ENCODE measurements around the gene NRXN3.

NRXN3 gene

DNA sequence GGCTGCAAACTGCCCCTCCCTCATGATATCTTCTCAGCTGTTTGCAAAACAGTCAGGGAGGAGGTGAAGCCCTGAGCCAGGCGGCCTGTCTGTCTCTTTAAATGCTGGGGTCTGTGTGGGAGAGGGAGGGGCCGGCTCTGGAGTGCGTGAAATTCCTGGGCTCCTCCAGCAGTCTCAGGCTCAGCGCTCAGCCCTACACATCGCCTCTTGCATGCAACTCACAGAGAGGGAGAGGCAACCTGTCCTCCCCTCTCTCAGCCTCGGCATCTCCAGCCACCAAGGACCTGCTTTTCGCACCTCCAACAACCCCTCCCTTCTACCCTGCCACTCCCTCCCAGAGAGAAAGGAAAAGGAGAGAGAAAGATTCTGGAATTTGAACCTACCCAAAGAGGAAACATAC lies at the start of gene NRXN3:
Gene NRXN3, plus strand, starts transcription at position 171 of the 400 bp plus-strand sequence. CDS start 72,721 bp downstream, outside the sequence.
- DNase-seq = no peak

DNA sequence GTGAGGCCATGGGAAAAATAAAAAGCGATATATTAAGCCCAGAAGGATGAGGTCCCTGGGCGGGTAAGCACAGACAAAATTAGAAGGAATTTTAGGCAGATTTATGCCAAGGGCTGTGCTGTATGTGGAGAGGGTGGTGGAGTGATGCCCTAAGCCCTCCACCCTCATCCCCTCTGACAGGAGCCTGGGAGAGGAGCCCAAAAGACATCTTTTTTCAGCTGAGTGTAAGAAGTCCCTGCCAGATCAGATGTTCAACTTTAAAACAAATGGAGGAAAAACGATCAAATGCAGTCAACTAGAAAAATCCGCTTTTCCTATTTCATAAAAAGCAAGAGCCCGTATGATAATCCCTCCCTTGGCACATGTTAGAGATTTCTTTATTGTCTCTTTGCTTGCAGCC lies 47.7 kb upstream of the NRXN3 start:
- no peak for DNase-seq

DNA sequence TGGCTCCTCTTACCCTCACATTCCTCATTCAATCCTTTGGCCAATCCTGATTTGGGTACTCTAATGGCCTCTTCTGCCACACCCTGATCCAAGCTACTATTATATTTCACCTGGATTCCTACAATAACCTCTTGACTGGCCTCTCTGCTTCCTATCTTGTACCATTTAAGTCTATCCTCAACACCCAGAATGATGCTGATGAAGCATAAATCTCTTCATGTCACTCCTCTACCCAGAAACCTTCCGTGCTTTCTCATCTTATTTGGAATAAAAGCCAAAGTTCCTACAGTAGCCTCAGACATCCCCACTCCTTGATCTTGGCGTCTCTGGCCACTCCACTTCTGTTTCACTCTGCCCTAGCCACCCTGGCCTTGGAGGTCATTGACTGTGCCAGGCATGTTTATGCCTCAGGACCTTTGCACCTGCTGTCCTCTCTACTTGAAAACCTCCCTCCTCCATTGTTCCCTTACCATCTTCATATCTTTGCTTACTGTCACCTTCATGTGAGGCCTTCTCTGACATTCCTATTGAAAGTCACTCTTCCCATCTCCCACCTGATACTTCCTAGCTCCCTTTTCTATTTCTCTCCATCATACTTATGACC lies 46.4 kb upstream of the NRXN3 start:
- no peak for DNase-seq

GRCh38 chr14:78127961-78128360 lies 42.2 kb upstream of the NRXN3 start:
- DNase-seq = no peak

DNA sequence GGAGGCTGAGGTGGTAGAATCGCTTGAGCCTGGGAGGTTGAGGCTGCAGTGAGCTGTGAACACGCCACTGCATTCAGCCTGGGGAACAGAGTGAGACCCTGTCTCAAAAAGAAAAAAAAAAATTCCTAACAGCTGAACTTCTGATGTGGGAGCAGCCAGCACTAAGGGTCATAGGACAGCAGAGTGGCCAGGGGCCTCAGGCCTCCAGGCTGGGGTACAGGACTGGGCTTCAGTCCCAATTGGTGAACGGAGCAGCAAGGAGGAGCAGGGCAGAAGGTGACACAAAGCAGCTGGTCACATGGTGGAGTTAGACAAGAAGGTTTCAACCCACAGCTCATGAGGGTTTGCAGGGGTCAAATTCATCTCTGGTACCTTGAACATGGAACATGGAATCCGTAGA lies 40.8 kb upstream of the NRXN3 start:
- DNase-seq = no peak

- no peak for DNase-seq
Observed at GRCh38 chr14:78130356-78130755, 39.8 kb upstream of the NRXN3 start.

DNA sequence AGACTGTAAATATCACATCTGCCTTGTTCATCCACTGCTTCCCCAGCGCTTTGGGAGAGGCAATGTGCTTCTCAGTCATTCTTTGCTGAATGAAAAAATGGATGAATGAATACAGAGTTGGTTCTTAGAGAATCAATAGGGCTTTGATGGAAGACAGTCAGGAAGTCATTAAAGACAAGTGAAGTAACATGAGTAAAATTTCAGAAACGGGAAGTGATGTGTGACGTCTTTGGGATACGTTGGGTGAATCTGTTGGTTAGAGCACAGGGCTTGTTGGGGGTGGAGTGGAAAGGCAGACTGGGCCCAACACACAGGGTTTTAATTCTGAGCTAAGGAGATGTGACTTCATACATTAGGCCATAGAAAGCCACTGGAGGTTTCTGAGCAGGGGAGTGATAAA lies 39.0 kb upstream of the NRXN3 start:
- DNase-seq = no peak

DNA sequence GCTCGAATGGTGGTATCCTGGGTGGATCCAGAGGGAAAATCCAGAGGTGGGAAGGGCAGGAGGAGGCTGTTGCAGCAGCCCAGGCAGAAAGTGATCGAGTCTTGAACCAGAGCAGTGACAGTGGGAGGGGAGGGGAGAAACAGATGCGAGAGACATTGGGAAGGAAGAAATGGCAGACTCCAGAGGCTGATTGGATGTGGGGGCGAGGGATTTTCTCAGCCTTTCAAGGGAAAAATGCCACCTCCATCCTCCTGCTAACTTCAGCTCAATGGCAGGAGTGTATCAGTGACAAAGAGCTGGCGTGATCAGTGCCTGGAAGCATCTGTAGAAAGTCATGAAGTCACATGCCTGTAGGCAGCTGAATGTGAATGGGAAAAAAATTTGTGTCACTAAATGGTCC lies 38.6 kb upstream of the NRXN3 start:
- no peak for DNase-seq

- no peak for DNase-seq
Observed at GRCh38 chr14:78135450-78135891, 34.7 kb upstream of the NRXN3 start.

DNA sequence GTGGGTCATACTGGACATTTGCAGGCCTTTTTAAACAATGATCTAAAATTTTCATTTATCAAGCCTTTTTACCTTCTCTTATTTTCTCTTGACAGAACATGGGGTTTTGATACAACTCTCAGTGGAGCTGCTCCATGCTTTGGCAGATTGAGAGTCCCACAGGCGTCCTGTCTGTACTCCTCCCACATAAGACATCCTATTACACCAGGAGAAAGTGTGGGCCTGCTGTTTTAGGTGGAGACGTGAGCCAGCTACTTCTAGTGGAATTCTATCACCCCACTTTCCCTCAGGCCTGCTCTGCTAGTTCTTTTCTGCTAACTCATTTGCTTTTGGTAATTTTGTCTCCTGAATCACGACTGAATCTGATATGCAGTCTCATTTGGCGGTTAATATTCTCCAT lies 33.5 kb upstream of the NRXN3 start:
- no peak for DNase-seq

DNA sequence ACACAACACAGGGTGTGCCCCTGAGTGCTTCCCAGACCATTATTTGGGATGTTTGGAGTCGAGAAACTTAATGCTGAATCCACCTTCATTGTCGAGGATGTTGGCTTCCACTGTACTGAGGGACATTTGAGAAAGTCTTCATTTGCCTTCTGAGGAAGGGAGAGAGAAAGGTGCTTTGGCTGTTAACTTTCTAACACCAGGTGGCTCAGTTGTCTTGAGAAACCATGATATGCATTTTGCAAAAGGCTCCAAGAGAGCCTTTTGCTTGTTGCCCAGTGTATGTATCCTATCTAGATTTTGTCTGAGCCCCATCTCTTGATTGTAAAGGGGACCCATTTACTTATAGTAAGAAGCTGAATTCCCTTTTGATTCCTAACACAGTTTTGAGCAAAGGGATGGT lies 28.6 kb upstream of the NRXN3 start:
- no peak for DNase-seq

DNA sequence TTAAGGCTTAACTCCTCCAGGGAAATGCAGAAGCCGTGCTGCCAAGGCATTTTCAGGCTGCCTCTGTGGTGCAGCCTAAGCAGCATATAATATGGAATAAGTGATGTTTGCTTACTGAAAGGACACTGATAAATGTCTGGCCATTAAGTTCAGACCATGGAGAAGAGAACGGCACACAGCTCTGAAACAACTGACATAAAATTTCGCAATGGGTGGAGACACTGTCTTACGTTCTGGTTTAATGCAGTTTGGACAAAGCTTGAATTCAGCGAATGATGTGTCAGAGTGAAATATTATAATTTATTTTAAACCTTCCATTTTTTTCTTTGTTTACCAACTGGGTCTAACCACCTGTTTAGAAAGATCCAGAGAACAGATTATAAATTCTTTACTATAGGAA lies 27.2 kb upstream of the NRXN3 start:
- DNase-seq = no peak

GRCh38 chr14:78143489-78144145 lies 26.6 kb upstream of the NRXN3 start:
- DNase-seq = no peak

- no peak for DNase-seq
Observed at GRCh38 chr14:78152201-78153063, 17.7 kb upstream of the NRXN3 start.

DNA sequence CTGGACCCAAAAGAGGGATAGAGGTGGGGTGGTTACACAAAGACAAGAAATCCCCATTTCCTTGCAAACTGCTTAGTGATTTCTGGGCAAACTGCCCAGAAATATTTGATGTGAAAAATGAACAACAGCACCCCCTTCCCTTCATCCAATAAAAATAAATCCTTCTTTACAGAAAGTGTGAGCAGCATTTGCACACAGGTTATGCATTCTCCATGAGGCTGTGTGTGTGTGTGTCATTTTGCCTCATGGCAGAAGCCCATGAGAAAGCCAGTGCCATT lies 17.2 kb upstream of the NRXN3 start:
- no peak for DNase-seq

DNA sequence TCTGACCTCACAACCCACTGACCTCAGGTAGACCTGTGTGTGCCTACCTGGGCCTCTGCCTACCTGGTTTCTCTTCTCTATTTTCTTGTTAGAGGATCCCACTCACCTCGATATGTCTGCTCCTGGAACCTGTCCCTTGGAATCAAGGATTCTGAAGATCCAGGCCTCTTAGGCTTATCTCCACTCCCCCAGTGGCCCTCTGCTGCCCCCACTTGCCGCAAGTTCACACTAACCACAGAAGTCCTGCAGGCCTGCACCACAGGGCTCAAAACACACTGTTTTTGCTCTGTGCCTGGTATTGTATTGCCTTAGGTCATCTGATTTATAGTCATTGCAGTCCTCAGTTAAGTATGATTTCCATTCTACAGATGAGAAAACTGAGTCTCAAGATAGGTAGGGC lies 15.3 kb upstream of the NRXN3 start:
- no peak for DNase-seq

DNA sequence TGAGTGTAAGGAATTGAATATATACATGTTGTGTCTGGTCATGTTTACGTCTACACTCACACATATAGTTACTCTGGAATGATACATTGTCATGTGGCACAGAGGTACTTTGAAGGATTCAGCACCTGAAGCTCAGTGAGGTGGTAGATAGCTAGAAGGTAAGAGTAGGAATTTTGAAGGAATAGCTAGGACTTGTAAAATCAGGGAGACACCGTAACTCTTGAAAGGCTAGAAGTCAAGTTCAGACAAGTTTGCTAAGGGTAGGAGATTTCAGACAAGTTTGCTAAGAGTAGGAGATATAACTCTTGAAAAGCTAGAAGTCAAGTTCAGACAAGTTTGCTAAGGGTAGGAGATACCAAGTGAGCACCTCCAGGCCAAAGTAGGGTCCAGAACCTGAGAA lies 14.0 kb upstream of the NRXN3 start:
- no peak for DNase-seq

- DNase-seq = no peak
Observed at GRCh38 chr14:78157494-78158437, 12.4 kb upstream of the NRXN3 start.

DNA sequence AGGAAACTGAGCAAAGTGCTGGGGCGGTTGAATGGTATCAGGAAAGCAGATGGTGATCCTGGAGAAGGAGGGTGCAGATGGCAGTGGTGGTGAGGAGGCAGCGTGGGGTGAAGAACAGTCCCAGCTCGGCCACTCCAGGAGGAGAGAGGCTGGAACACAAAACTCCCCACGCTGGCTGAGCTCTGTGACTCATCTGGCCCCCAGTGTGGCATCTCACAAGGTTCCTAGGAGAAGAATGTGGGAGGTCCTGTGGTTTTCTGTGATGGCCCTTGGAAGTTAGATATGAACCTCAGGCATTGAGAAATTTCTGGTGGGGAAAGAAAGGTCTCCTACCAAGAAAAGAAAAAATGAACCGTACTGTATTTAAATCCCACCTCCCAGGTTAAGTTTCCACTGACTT lies 8.0 kb upstream of the NRXN3 start:
- no peak for DNase-seq

GRCh38 chr14:78164226-78164853 lies 5.8 kb upstream of the NRXN3 start:
- no peak for DNase-seq

DNA sequence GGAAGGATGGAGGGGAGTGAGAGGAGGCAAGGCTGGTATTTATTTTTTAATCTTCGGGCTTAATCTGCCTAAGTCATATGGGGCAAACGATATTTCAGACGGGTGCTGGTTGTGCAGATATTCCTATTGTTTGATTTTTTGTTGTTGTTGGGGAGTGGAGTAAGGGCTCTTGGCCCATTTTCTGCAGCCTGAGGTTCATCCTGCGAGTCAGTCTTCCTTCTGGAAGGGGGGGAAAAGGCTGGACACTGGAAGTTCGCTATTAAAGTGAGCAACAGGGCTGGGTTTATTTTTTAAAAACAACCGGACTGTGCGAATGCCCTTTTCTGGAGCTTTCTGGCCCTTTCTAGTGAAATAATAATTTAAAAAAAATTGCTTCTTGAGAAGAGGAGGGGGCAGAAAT lies 2.3 kb downstream of the NRXN3 start:
- no peak for DNase-seq

- no peak for DNase-seq
Observed at GRCh38 chr14:78173346-78174035, 3.3 kb downstream of the NRXN3 start.
